ENCODE measurements around the gene ZMYND11.

- no peak for TF ChIP-seq CTCF (IDR thresholded peaks at IDR 0.05; ENCODE audit: insufficient read depth, low read length)
- TF ChIP-seq GABPA (IDR thresholded peaks at IDR 0.05; ENCODE audit: low read depth) = no peak
Measured at GRCh38 chr10:92846-93245, 42.4 kb upstream of the ZMYND11 start.

Measured in HL-60 (cell line).